Parathyroid adenoma (tissue), 2 donors: ENCODE measurements around the gene USP24.

Source experiments
- H2AFZ ChIP-seq: fragments of 300-600 bp; sonication (generic); one replicate; pipeline ENCODE4 v1.7.0; 2017; ENCODE audit warnings: antibody characterized with exemption, mild to moderate bottlenecking
- H3K27ac ChIP-seq: fragments of 300-600 bp; sonication (generic); one replicate; pipeline ENCODE4 v1.7.0; 2017
- H3K27me3 ChIP-seq: fragments of 300-600 bp; sonication (generic); one replicate; pipeline ENCODE4 v1.7.0; 2017; ENCODE audit warnings: low read length; ENCODE audit not compliant: control insufficient read depth, insufficient read depth
- H3K36me3 ChIP-seq: fragments of 300-600 bp; sonication (generic); one replicate; pipeline ENCODE4 v1.7.0; 2017; ENCODE audit warnings: low read length; ENCODE audit not compliant: control insufficient read depth, insufficient read depth
- H3K4me1 ChIP-seq: fragments of 300-600 bp; sonication (generic); one replicate; pipeline ENCODE4 v1.7.0; 2017; ENCODE audit warnings: control low read depth
- H3K4me2 ChIP-seq: fragments of 300-600 bp; sonication (generic); one replicate; pipeline ENCODE4 v1.7.0; 2017; ENCODE audit warnings: low read length
- H3K4me3 ChIP-seq: fragments of 300-600 bp; sonication (generic); one replicate; pipeline ENCODE4 v1.7.0; 2017; ENCODE audit warnings: low read depth, low read length
- H3K79me2 ChIP-seq: fragments of 300-600 bp; sonication (generic); one replicate; pipeline ENCODE4 v1.7.0; 2017; ENCODE audit warnings: control low read depth
- H3K9ac ChIP-seq: fragments of 300-600 bp; sonication (generic); one replicate; pipeline ENCODE4 v1.7.0; 2017; ENCODE audit warnings: mild to moderate bottlenecking
- H3K9me3 ChIP-seq: fragments of 300-600 bp; sonication (generic); one replicate; pipeline ENCODE4 v1.7.0; 2017; ENCODE audit warnings: low read length; ENCODE audit not compliant: control insufficient read depth
- TF ChIP-seq, protein P1 (sequence below): fragments of 300-600 bp; sonication (generic); IDR thresholded peaks from one replicate; pipeline ENCODE4 v1.7.0; 2017; ENCODE audit warnings: antibody characterized with exemption, mild to moderate bottlenecking
- donor health status: primary hyperparathyroidism.

Gene USP24

GRCh38 chr1:55239548-55239947, 24.4 kb upstream of the USP24 start:
- TF ChIP-seq, protein P1, sequence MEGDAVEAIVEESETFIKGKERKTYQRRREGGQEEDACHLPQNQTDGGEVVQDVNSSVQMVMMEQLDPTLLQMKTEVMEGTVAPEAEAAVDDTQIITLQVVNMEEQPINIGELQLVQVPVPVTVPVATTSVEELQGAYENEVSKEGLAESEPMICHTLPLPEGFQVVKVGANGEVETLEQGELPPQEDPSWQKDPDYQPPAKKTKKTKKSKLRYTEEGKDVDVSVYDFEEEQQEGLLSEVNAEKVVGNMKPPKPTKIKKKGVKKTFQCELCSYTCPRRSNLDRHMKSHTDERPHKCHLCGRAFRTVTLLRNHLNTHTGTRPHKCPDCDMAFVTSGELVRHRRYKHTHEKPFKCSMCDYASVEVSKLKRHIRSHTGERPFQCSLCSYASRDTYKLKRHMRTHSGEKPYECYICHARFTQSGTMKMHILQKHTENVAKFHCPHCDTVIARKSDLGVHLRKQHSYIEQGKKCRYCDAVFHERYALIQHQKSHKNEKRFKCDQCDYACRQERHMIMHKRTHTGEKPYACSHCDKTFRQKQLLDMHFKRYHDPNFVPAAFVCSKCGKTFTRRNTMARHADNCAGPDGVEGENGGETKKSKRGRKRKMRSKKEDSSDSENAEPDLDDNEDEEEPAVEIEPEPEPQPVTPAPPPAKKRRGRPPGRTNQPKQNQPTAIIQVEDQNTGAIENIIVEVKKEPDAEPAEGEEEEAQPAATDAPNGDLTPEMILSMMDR = no peak
- no peak overlapping the region for H3K9ac ChIP-seq
- H3K4me1 ChIP-seq = no peaks in the 10 kb centered on the region
- H2AFZ ChIP-seq = no peak overlapping the region
- H3K79me2 ChIP-seq = no peaks in the 10 kb centered on the region
- H3K9me3 ChIP-seq = no peaks in the 10 kb centered on the region
- H3K4me3 ChIP-seq = no peak overlapping the region
- H3K4me2 ChIP-seq = no peak overlapping the region
- no peaks in the 10 kb centered on the region for H3K27me3 ChIP-seq
- H3K27ac ChIP-seq = no peak overlapping the region
- H3K36me3 ChIP-seq = no peaks in the 10 kb centered on the region

GRCh38 chr1:55235722-55236121, 20.6 kb upstream of the USP24 start:
- no peaks in the 10 kb centered on the region for H3K79me2 ChIP-seq
- TF ChIP-seq, protein P1 = no peak
- H3K4me1 ChIP-seq = no peaks in the 10 kb centered on the region
- no peak overlapping the region for H3K27ac ChIP-seq
- no peak overlapping the region for H3K4me3 ChIP-seq
- no peaks in the 10 kb centered on the region for H3K36me3 ChIP-seq
- H2AFZ ChIP-seq = no peak overlapping the region
- no peaks in the 10 kb centered on the region for H3K27me3 ChIP-seq
- no peak overlapping the region for H3K9ac ChIP-seq
- no peaks in the 10 kb centered on the region for H3K9me3 ChIP-seq
- H3K4me2 ChIP-seq = peak overlapping the region; percentile 18

DNA sequence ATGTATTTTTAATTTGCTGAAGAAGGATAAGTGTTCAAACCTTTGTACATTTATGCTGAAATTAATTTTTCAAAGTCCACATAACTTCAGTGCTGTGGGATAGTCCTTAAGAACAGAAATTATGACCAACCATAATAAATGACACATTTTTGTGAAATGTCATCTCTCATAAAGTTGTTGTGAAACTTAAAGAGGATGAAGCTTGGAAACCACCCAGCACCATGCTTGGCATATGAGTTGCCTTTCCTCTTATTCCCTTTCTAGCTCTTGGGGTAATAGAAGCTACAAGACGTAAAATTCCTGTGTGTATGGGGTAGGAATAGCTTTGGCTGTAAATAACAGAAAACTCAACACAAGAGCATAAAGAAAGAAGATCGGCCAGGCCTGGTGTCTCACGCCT, 18.9 kb upstream of the USP24 start:
- no peak overlapping the region for H3K4me3 ChIP-seq
- no peaks in the 10 kb centered on the region for H3K9me3 ChIP-seq
- no peaks in the 10 kb centered on the region for H3K79me2 ChIP-seq
- no peak overlapping the region for H3K4me2 ChIP-seq
- no peaks in the 10 kb centered on the region for H3K36me3 ChIP-seq
- no peak overlapping the region for H3K27ac ChIP-seq
- TF ChIP-seq, protein P1 = no peak
- no peaks in the 10 kb centered on the region for H3K27me3 ChIP-seq
- H3K9ac ChIP-seq = no peak overlapping the region
- no peak overlapping the region for H2AFZ ChIP-seq
- no peaks in the 10 kb centered on the region for H3K4me1 ChIP-seq

GRCh38 chr1:55233145-55233777, 18.1 kb upstream of the USP24 start:
- H2AFZ ChIP-seq = no peak overlapping the region
- H3K4me1 ChIP-seq = no peaks in the 10 kb centered on the region
- TF ChIP-seq, protein P1 = no peak
- H3K79me2 ChIP-seq = no peaks in the 10 kb centered on the region
- no peak overlapping the region for H3K4me2 ChIP-seq
- no peak overlapping the region for H3K27ac ChIP-seq
- H3K9me3 ChIP-seq = no peaks in the 10 kb centered on the region
- H3K9ac ChIP-seq = no peak overlapping the region
- H3K27me3 ChIP-seq = no peaks in the 10 kb centered on the region
- no peaks in the 10 kb centered on the region for H3K36me3 ChIP-seq
- H3K4me3 ChIP-seq = no peak overlapping the region

DNA sequence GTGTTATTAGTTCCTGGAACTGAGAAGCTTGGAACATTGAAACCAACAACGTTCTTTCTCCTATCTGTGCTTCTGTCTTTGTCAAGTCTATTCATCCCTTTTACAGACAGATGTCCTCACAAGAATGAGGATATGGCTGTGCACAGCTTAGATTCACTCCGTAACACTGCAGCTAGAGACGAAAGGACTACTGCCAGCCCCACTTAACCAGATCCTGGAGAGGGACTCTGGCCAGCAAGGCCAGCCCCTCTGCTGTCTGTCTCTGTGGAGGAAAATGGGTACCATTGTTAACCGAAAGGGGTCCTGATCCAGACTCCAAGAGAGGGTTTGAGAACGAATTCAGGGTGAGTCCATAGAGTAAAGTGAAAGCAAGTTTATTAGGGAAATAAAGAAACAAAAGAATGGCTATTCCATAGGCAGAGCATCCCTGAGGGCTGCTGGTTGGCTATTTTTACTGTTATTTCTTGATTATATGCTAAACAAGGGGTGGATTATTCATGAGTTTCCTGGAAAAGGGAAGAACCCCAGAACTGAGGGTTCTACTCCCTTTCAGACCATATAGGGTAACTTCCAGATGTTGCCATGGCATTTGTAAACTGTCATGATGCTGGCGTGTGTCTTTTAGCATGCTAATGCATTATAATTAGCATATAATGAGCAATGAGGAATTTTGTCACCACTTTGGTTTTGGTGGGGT, 17.4 kb upstream of the USP24 start:
- Histone ChIP-seq H3K36me3 (no peaks in the 10 kb centered on the region), H3K79me2 (no peaks in the 10 kb centered on the region), H3K4me1 (no peaks in the 10 kb centered on the region), H3K27me3 (no peaks in the 10 kb centered on the region), H3K9ac (no peak overlapping the region), H3K27ac (no peak overlapping the region), H3K9me3 (no peaks in the 10 kb centered on the region), H2AFZ (no peak overlapping the region), H3K4me3 (no peak overlapping the region), H3K4me2 (no peak overlapping the region)
- TF ChIP-seq, protein P1 = no peak
